ENCODE data around the gene ONECUT3. TPM values are rescaled to one million over a fixed set of nuclear protein-coding genes. Genes with fewer than 3 reads are reported as not detected.

The ONECUT3 gene
- total RNA-seq, 1 donor = not detected

- TF ChIP-seq CTCF (IDR thresholded peaks at IDR 0.05; ENCODE audit: insufficient read depth, low read length) = no peak
- DNase-seq (ENCODE audit: low read depth) = no peak
- H3K4me3 ChIP-seq (ENCODE audit: low read depth, low read length) = no peak overlapping the region
Observed at GRCh38 chr19:1761528-1762242, 8.4 kb downstream of the ONECUT3 start.

GRCh38 chr19:1762243-1763117 lies 9.2 kb downstream of the ONECUT3 start:
- DNase-seq (ENCODE audit: low read depth) = no peak
- H3K4me3 ChIP-seq (ENCODE audit: low read depth, low read length) = no peak overlapping the region
- TF ChIP-seq CTCF (IDR thresholded peaks at IDR 0.05; ENCODE audit: insufficient read depth, low read length) = no peak

GRCh38 chr19:1763648-1764639 lies 10.6 kb downstream of the ONECUT3 start:
- DNase-seq (ENCODE audit: low read depth) = no peak
- H3K4me3 ChIP-seq (ENCODE audit: low read depth, low read length) = no peak overlapping the region
- no peak for TF ChIP-seq CTCF (IDR thresholded peaks at IDR 0.05; ENCODE audit: insufficient read depth, low read length)

- no peak for TF ChIP-seq CTCF (IDR thresholded peaks at IDR 0.05; ENCODE audit: insufficient read depth, low read length)
- no peak overlapping the region for H3K4me3 ChIP-seq (ENCODE audit: low read depth, low read length)
- no peak for DNase-seq (ENCODE audit: low read depth)
Observed at GRCh38 chr19:1764729-1765128, 11.4 kb downstream of the ONECUT3 start.

GRCh38 chr19:1765232-1765903 lies 12.1 kb downstream of the ONECUT3 start:
- TF ChIP-seq CTCF (IDR thresholded peaks at IDR 0.05; ENCODE audit: insufficient read depth, low read length) = no peak
- DNase-seq (ENCODE audit: low read depth) = no peak

More at GRCh38 chr19:1765232-1765903, 12.1 kb downstream of the ONECUT3 start:
- no peak overlapping the region for H3K4me3 ChIP-seq (ENCODE audit: low read depth, low read length)
